Fibroblast of skin of right quadriceps (primary cell): ENCODE data around the gene TAF1D.
"Not testable (repeated sequence)": the region's sequence is repeated elsewhere in the genome, so short reads cannot be mapped to it uniquely, and the experiment has no call there.

ENCODE experiments used
- DNase-seq: peaks from one replicate; pipeline ENCODE4 v3.0.0-alpha.2; 2013

The TAF1D gene

DNA sequence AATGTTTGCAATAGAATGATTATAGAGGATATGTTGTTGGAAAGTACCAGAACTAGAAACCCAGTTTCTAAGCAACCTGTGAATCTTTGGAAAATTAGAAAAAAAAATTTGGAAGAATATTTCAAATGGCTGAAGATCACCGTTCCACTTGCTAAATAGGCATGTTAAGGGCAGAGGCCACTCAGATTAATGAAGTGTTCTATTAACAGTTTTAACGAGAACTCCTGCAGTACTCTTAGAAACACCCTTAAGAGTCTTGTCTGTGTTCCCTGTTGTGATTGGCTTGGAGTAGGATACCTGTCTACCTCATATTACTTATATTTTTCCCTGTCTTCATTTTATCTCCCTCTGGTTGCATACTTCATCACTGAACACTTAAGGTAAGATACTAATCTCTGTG lies 4.8 kb upstream of the TAF1D start:
- DNase-seq = no peak

GRCh38 chr11:93745005-93745755 lies 3.9 kb upstream of the TAF1D start:
- DNase-seq = not testable (repeated sequence)

GRCh38 chr11:93744669-93745004 lies 3.3 kb upstream of the TAF1D start:
- DNase-seq = no peak

- no peak for DNase-seq
Measured at GRCh38 chr11:93743291-93743690, 2.0 kb upstream of the TAF1D start.

DNA sequence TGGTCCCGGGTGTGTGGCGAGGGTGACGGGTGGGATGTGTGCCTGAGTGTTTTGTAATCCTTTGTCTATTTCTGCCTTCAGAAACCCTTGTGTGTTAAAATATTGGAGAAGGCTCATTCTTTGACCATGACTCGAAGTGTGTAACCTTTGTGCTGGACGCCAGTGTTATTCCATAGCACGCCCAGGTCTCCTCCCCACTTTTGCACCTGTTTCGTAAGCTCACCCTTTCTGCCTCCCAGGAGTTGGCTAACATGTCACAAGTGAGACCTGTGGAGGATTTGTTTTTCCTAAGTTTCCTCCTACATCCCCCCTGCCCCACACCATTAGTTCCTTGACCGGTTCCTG lies 559 bp upstream of the TAF1D start:
- DNase-seq = no peak

DNA sequence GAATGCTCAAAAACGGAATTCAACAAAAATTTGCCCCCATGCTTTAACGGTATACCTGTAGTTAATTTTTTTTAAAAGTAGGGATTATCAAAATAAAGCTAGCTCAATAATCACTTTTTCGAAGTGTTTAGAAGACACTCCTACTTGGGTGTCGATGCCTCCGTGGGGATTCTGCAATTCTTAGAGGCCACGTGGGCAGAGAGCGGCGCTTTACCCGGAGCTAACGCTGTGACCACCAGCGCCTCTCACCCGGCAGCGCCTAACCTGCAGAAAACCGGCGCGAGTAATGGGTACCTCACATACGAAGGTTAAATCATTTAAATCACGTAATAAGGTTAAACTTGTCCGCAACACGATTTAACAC lies 583 bp downstream of the TAF1D start:
- peak; percentile 60 for DNase-seq

- DNase-seq = peak; percentile 71
Measured at GRCh38 chr11:93740031-93740729, 1.1 kb downstream of the TAF1D start.

- DNase-seq = no peak
Measured at GRCh38 chr11:93738647-93739081, 2.6 kb downstream of the TAF1D start.

- DNase-seq = peak; percentile 5
Measured at GRCh38 chr11:93737904-93738612, 3.2 kb downstream of the TAF1D start.

GRCh38 chr11:93736129-93736528 lies 5.2 kb downstream of the TAF1D start:
- DNase-seq = peak; percentile 18

DNA sequence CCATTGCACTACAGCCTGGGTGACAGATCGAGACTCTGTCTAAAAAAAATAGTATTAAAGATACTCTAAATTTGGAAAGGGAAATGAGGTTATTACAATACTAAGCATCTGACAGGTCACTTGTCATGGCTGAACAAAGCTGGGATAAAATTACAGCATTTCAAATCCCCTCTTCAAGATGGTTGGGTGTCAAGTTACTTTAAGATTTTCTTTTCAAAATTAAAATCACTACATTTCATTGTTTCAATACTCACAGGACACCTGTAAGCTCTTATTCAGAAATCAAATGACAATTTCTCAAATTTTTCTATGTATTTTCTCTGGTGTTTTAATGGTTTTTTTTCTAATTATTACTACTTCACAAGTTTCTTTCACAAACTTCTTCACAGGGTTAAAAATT lies 5.7 kb downstream of the TAF1D start:
- no peak for DNase-seq

DNA sequence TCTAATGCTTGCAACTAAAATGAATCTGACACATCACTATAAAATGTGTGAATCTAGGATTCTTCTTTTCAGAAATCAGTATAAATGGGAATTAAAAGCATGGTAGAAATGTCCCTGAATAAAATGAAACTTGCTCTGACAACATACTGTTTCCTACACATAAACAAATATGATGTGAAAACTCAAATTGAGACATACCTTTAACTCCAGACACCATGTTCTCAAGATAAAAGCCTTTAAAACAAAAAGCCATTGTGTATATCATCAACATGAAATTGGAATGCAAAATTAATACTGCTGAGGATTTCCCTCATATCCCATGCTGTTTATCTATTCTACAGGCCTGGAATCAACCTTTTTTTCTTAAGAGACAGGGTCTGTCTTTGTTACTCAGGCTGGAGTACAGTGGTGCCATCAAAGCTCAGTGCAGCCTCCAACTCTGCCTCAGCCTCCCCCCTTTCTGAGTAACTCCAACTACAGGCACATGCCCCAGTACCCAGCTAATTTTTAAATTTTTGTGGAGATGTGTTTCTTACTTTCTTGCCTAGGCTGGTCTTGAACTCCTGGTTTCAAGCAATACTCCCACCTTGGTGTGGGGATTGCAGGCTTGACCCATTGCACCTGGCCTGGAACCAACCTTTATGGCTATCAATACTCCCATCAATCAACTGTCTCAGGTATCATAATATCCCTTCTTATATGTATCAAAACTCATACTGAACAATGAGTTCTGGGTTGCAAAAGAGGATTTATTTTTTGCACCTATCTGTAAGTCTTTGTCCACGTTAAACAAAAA lies 6.7 kb downstream of the TAF1D start:
- DNase-seq = no peak

GRCh38 chr11:93733474-93733873 lies 7.8 kb downstream of the TAF1D start:
- DNase-seq = no peak

GRCh38 chr11:93732237-93732892 lies 8.9 kb downstream of the TAF1D start:
- no peak for DNase-seq

GRCh38 chr11:93730108-93731107 lies 10.9 kb downstream of the TAF1D start:
- no peak for DNase-seq

DNA sequence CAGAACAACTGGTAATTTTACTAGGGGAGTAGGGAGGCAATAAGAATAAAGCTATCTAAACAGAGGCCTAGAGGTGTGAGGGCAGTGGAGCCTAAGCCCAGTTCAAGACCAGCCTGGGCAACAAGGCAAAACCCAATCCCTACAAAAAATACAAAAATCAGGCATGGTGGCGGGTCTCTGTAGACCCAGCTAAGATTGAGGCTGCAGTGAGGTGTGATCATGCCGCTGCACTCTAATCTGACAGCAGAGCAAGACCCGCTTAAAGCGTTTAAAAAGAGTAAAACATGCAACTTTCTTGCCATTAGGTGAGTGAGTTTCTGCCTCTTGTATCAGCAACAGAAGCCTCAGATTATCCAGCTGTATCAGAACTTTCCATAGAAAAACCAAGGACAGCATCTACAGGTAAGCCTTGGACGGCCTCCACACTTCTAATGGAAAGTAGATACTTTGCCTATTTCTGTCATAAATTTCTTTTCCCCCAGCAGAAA lies 12.1 kb downstream of the TAF1D start:
- peak; percentile 8 for DNase-seq

DNA sequence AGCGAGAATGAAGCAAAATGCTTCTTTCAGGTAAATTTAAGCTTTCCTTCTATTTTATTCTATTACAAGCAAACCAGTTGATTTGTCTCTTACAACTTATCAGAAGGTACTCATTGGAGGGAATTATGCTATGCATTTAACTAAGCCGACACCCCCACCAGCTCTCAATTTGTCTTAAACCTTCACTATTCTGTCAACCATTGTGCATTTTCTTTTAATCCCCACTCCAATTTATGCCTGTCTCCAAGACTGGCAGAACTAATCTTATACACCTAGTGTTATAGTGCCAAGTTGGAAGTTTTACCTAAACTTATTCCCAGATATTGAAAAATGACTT lies 12.5 kb downstream of the TAF1D start:
- DNase-seq = peak; percentile 11

GRCh38 chr11:93727985-93728791 lies 13.1 kb downstream of the TAF1D start:
- peak; percentile 11 for DNase-seq

DNA sequence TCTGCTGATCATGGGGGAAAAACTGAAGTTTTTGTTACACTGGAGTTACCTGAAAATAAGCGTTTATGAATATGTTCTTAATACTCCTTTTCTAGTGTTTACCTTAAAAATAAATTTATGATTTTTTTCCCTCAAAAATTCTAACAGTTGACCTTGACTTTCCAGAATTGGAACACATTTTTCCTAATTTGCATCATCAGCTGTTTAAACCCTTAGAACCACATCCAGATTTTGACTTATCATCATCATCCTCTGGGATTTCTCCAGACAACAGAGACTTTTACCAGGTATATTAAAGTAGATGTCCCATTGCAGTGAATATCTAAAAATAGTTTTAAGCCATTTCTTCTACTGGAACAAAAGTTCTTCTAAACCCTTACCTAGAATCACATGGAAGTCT lies 17.2 kb downstream of the TAF1D start:
- DNase-seq = no peak

GRCh38 chr11:93720522-93720921 lies 20.8 kb downstream of the TAF1D start:
- DNase-seq = no peak

DNA sequence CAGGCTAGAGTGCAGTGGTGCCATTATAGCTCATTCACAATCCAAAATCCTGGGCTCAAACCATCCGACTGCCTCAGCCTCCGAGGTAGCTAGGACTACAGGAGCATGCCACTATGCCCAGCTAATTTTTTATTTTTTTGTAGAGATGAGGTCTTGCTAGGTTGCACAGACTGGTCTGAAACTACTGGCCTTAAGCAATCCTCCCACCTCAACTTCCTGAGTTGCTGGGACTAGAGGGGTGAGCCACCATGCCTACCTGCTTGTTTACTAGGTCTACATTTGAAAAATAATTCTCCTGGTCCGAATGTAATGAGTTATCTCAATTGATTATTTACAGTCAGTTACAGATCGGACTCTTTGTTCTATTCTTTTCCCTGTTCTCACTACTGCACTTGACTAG lies 22.0 kb downstream of the TAF1D start:
- no peak for DNase-seq
